Measurements from ENCODE around the gene WBP2. TPM values are rescaled to one million over a fixed set of nuclear protein-coding genes. Genes with fewer than 3 reads are reported as not detected.
A peak's percentile ranks its signal among the peaks of the same experiment; 100 is the strongest.

WBP2 gene
- total and polyA plus RNA-seq, 2 of the 13 experiments (the other 11 are each of a cell fraction or from before 2014, with no cell fraction given): 29.2 to 29.5 TPM

- TF ChIP-seq NFAT5 (CRISPR knock-in tag; IDR thresholded peaks at IDR 0.05): peak; percentile 84
- TF ChIP-seq ZNF709 (CRISPR knock-in tag; IDR thresholded peaks at IDR 0.05): peak; percentile 58; the same call in 1 of the 2 replicates
- TF ChIP-seq ZNF580 (CRISPR knock-in tag; IDR thresholded peaks at IDR 0.05; ENCODE audit: borderline replicate concordance, low read depth): no peak
- TF ChIP-seq ZNF839 (CRISPR knock-in tag; IDR thresholded peaks at IDR 0.05; ENCODE audit: borderline replicate concordance): peak; percentile 33; the same call in 1 of the 2 replicates
- no peak for TF ChIP-seq ZBTB46 (CRISPR knock-in tag; IDR thresholded peaks at IDR 0.05; ENCODE audit: borderline replicate concordance)
- peak; percentile 37; the same call in 1 of the 2 replicates for TF ChIP-seq ZC3H4 (CRISPR knock-in tag; IDR thresholded peaks at IDR 0.05; ENCODE audit: borderline replicate concordance)
- TF ChIP-seq SOX6 (IDR thresholded peaks at IDR 0.05): no peak
- peak; percentile 17; the same call in 1 of the 2 replicates for TF ChIP-seq SOX6 (CRISPR knock-in tag; IDR thresholded peaks at IDR 0.05)
- TF ChIP-seq PAF1 (CRISPR knock-in tag; IDR thresholded peaks at IDR 0.05): no peak
- TF ChIP-seq ZNF263 (CRISPR knock-in tag; IDR thresholded peaks at IDR 0.05): 0 out of 2 replicates have a peak, but pooled peaks have one; percentile 4
- TF ChIP-seq ATF3 (CRISPR knock-in tag; IDR thresholded peaks at IDR 0.05): no peak
- TF ChIP-seq SKIL (CRISPR knock-in tag; IDR thresholded peaks at IDR 0.05; ENCODE audit: borderline replicate concordance): peak; percentile 66; the same call in 1 of the 2 replicates
- no peak for TF ChIP-seq ZNF558 (CRISPR knock-in tag; IDR thresholded peaks at IDR 0.05; ENCODE audit: borderline replicate concordance)
These were observed 37.6 kb upstream of the WBP2 start (continued) for GRCh38 chr17:75892556-75893224.

All from HepG2 (cell line).